HepG2 (cell line): ENCODE measurements around the gene SEC63. TPM values are rescaled to one million over a fixed set of nuclear protein-coding genes. Genes with fewer than 3 reads are reported as not detected.

Experiments
- ATF7-NPFF ChIP-seq: sonication (generic); formaldehyde crosslinking; IDR thresholded peaks from 2 replicates; pipeline ENCODE4 v1.8.1; 2023; ENCODE audit warnings: mild to moderate bottlenecking, low read depth, missing genetic modification reagents, moderate library complexity
- DPF2 ChIP-seq: sonication (generic); formaldehyde crosslinking; IDR thresholded peaks from 2 replicates; pipeline ENCODE4 v1.4.0; 2020; ENCODE audit warnings: mild to moderate bottlenecking, low read depth, missing genetic modification reagents, borderline replicate concordance
- DR1 ChIP-seq: sonication (generic); formaldehyde crosslinking; IDR thresholded peaks from 2 replicates; pipeline ENCODE4 v1.8.0; 2021; ENCODE audit warnings: mild to moderate bottlenecking, missing genetic modification reagents, inconsistent platforms
- ETS1 ChIP-seq: sonication (generic); formaldehyde crosslinking; IDR thresholded peaks from 2 replicates; pipeline ENCODE4 v1.4.0; 2020; ENCODE audit warnings: missing genetic modification reagents
- FOXP1 ChIP-seq, 2 experiments: fragments of 450-650 bp in 1 of 2; IDR thresholded peaks; 2 replicates each; pipeline ENCODE4 v1.6.1; 2017 to 2018; ENCODE audit warnings: antibody characterized with exemption in 1 of 2
- KAT7 ChIP-seq: IDR thresholded peaks from 2 replicates; pipeline ENCODE4 v1.6.1; 2018; ENCODE audit warnings: borderline replicate concordance, missing compliant biosample characterization
- KDM5A ChIP-seq: fragments of 200-600 bp; sonication (generic); IDR thresholded peaks from 2 replicates; pipeline ENCODE4 v1.7.0; 2018; ENCODE audit warnings: antibody characterized with exemption, mild to moderate bottlenecking, low read length, borderline replicate concordance
- MED1 ChIP-seq: sonication (generic); formaldehyde crosslinking; IDR thresholded peaks from 2 replicates; pipeline ENCODE4 v1.4.0; 2020; ENCODE audit warnings: missing genetic modification reagents
- MIER2 ChIP-seq: IDR thresholded peaks from 2 replicates; pipeline ENCODE4 v1.6.1; 2016; ENCODE audit warnings: missing biosample characterization, missing genetic modification reagents
- REPIN1 ChIP-seq: sonication (generic); formaldehyde crosslinking; IDR thresholded peaks from 2 replicates; pipeline ENCODE4 v1.8.0; 2022; ENCODE audit warnings: missing genetic modification reagents, low read depth, mild to moderate bottlenecking, borderline replicate concordance
- SIX4 ChIP-seq: sonication (generic); formaldehyde crosslinking; IDR thresholded peaks from 2 replicates; pipeline ENCODE4 v1.4.0; 2020; ENCODE audit warnings: missing genetic modification reagents
- TBL1XR1 ChIP-seq: fragments of 150-350 bp; IDR thresholded peaks from 2 replicates; pipeline ENCODE4 v1.6.1; 2014; ENCODE audit warnings: borderline replicate concordance, low read length; ENCODE audit not compliant: partially characterized antibody
- THAP9 ChIP-seq: sonication (generic); formaldehyde crosslinking; IDR thresholded peaks from 2 replicates; pipeline ENCODE4; 2020; ENCODE audit warnings: missing genetic modification reagents, mild to moderate bottlenecking, borderline replicate concordance
- TRIM24 ChIP-seq: sonication (generic); formaldehyde crosslinking; IDR thresholded peaks from 2 replicates; pipeline ENCODE4 v1.8.0; 2022; ENCODE audit warnings: mild to moderate bottlenecking, missing genetic modification reagents
- U2AF2 ChIP-seq: fragments of 200-400 bp; formaldehyde crosslinking; IDR thresholded peaks from 2 replicates; pipeline ENCODE4 v1.6.1; 2017; ENCODE audit warnings: low read depth, mild to moderate bottlenecking, low read length
- ZBTB20 ChIP-seq: sonication (generic); formaldehyde crosslinking; IDR thresholded peaks from 2 replicates; pipeline ENCODE4 v1.8.1; 2023; ENCODE audit warnings: missing genetic modification reagents, low read depth, mild to moderate bottlenecking, borderline replicate concordance
- ZNF362 ChIP-seq: sonication (generic); formaldehyde crosslinking; IDR thresholded peaks from 2 replicates; pipeline ENCODE4 v1.4.0; 2020; ENCODE audit warnings: missing genetic modification reagents, mild to moderate bottlenecking, borderline replicate concordance
- ZNF451 ChIP-seq: sonication (generic); formaldehyde crosslinking; IDR thresholded peaks from 2 replicates; pipeline ENCODE4 v1.5.0; 2020; ENCODE audit warnings: mild to moderate bottlenecking, missing genetic modification reagents
- ZNF605 ChIP-seq: sonication (generic); formaldehyde crosslinking; IDR thresholded peaks from 2 replicates; pipeline ENCODE4 v1.8.0; 2022; ENCODE audit warnings: mild to moderate bottlenecking, missing genetic modification reagents
- polyA plus RNA-seq, 8 experiments: library from polyadenylated mRNA; depleted of rRNA in 3 of 8; stranded (reverse) in 7 of 8; unstranded in 1 of 8; fragments of >200 nt; fragmentation: Illumina TruSeq in 4 of 8; extraction: Trizol in 4 of 8; gene quantifications; 2 replicates each; pipeline versions ENCODE4 v1.2.1 to v1.2.3, GENCODE V29; 2011 to 2016; ENCODE audit warnings: low read depth in 4 of 8, missing spikeins in 1 of 8, mixed read lengths in 1 of 8; ENCODE audit not compliant: insufficient read depth in 1 of 8
- total RNA-seq, 5 experiments: library from RNA; depleted of rRNA; stranded (reverse); fragments of >200 nt; fragmentation: Illumina TruSeq; extraction: Trizol; gene quantifications; 2 replicates each; pipeline ENCODE4 v1.2.3, GENCODE V29; 2016; ENCODE audit warnings: low read depth in 1 of 5
- TF ChIP-seq, protein P1 (sequence below): IDR thresholded peaks from 2 replicates; pipeline ENCODE4 v1.6.1; 2016
- TF ChIP-seq, protein P2 (sequence below): IDR thresholded peaks from 2 replicates; pipeline ENCODE4 v1.6.1; 2018; ENCODE audit warnings: missing genetic modification reagents, mild to moderate bottlenecking, missing compliant biosample characterization
- TF ChIP-seq, protein P3 (sequence below): sonication (generic); formaldehyde crosslinking; IDR thresholded peaks from 2 replicates; pipeline ENCODE4 v1.8.0; 2022; ENCODE audit warnings: mild to moderate bottlenecking, missing genetic modification reagents

Gene SEC63
- total and polyA plus RNA-seq, 2 of the 13 experiments (the other 11 are each of a cell fraction or from before 2014, with no cell fraction given), result 20.2 to 45.9 TPM

DNA sequence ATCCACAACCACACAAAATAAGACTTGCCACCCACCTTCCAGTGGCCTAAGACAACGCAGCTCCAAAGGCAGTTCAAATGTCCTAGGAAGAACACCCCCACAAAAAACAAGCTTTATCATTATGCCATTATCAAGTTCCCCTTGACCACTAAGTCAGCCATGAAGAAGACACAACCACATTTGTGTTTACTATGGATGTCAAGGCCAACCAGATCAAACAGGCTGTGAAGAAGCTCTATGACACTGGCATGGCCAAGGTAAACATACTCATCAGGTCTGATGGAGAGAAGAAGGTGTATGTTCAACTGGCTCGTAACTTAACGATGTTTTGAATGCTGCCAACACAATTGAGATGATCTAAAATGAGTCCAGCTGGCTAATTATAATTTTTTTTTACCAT lies 26.1 kb downstream of the SEC63 start (continued):
- no peak for TF ChIP-seq ETS1 (CRISPR knock-in tag)
- TF ChIP-seq, protein P1, sequence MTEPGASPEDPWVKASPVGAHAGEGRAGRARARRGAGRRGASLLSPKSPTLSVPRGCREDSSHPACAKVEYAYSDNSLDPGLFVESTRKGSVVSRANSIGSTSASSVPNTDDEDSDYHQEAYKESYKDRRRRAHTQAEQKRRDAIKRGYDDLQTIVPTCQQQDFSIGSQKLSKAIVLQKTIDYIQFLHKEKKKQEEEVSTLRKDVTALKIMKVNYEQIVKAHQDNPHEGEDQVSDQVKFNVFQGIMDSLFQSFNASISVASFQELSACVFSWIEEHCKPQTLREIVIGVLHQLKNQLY, result peak; percentile 60; the same call in 1 of the 2 replicates
- TF ChIP-seq REPIN1, result no peak
- TF ChIP-seq ZNF362 (CRISPR knock-in tag), result 0 out of 2 replicates have a peak, but pooled peaks have one; percentile 22
- 0 out of 2 replicates have a peak, but pooled peaks have one; percentile 38 for TF ChIP-seq TRIM24 (CRISPR knock-in tag)
- TF ChIP-seq, protein P2, sequence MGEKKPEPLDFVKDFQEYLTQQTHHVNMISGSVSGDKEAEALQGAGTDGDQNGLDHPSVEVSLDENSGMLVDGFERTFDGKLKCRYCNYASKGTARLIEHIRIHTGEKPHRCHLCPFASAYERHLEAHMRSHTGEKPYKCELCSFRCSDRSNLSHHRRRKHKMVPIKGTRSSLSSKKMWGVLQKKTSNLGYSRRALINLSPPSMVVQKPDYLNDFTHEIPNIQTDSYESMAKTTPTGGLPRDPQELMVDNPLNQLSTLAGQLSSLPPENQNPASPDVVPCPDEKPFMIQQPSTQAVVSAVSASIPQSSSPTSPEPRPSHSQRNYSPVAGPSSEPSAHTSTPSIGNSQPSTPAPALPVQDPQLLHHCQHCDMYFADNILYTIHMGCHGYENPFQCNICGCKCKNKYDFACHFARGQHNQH (CRISPR knock-in tag), result peak; percentile 54; the same call in 1 of the 2 replicates
- TF ChIP-seq DR1, result no peak
- TF ChIP-seq DPF2 (CRISPR knock-in tag), result peak; percentile 59; the same call in 1 of the 2 replicates
- TF ChIP-seq MED1 (CRISPR knock-in tag), result peak; percentile 69
- TF ChIP-seq, protein P3, sequence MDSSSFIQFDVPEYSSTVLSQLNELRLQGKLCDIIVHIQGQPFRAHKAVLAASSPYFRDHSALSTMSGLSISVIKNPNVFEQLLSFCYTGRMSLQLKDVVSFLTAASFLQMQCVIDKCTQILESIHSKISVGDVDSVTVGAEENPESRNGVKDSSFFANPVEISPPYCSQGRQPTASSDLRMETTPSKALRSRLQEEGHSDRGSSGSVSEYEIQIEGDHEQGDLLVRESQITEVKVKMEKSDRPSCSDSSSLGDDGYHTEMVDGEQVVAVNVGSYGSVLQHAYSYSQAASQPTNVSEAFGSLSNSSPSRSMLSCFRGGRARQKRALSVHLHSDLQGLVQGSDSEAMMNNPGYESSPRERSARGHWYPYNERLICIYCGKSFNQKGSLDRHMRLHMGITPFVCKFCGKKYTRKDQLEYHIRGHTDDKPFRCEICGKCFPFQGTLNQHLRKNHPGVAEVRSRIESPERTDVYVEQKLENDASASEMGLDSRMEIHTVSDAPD (CRISPR knock-in tag), result peak; percentile 90
- 0 out of 2 replicates have a peak, but pooled peaks have one; percentile 29 for TF ChIP-seq SIX4 (CRISPR knock-in tag)
- TF ChIP-seq TBL1XR1, result no peak
- TF ChIP-seq ATF7-NPFF (CRISPR knock-in tag), result no peak
- TF ChIP-seq KDM5A, result no peak
- TF ChIP-seq MIER2 (CRISPR knock-in tag), result peak; percentile 59; the same call in 1 of the 2 replicates
- TF ChIP-seq ZBTB20 (CRISPR knock-in tag), result 0 out of 2 replicates have a peak, but pooled peaks have one; percentile 60
- TF ChIP-seq FOXP1 (IDR thresholded peaks at IDR 0.05), result 0 out of 2 replicates have a peak, but pooled peaks have one; percentile 39
- peak; percentile 92 for TF ChIP-seq FOXP1 (CRISPR knock-in tag; IDR thresholded peaks at IDR 0.05)
- TF ChIP-seq KAT7 (CRISPR knock-in tag), result no peak
- TF ChIP-seq ZNF605 (CRISPR knock-in tag), result 0 out of 2 replicates have a peak, but pooled peaks have one; percentile 18
- TF ChIP-seq THAP9, result no peak
- TF ChIP-seq ZNF451 (CRISPR knock-in tag), result no peak
- no peak for TF ChIP-seq U2AF2
